Astrocyte of the hippocampus (primary cell): ENCODE results near the gene AKAP6.

Experiments used
- DNase-seq: peaks from one replicate; pipeline ENCODE4 v3.0.0; 2011; ENCODE audit warnings: low read depth, low spot score

AKAP6 gene

GRCh38 chr14:32530800-32531199 is 201.7 kb downstream of the AKAP6 start:
- no peak for DNase-seq

GRCh38 chr14:32531942-32532515 is 202.9 kb downstream of the AKAP6 start:
- DNase-seq, result no peak

- no peak for DNase-seq
These were observed 205.0 kb downstream of the AKAP6 start for GRCh38 chr14:32534145-32534544.

GRCh38 chr14:32536175-32536574 is 207.1 kb downstream of the AKAP6 start:
- no peak for DNase-seq

- DNase-seq, result no peak
These were observed 208.1 kb downstream of the AKAP6 start for GRCh38 chr14:32537166-32537565.

- no peak for DNase-seq
These were observed 213.4 kb downstream of the AKAP6 start for GRCh38 chr14:32542507-32542906.

GRCh38 chr14:32545095-32545494 is 216.0 kb downstream of the AKAP6 start:
- no peak for DNase-seq

GRCh38 chr14:32545506-32546210 is 216.6 kb downstream of the AKAP6 start:
- DNase-seq, result no peak

- no peak for DNase-seq
These were observed 217.1 kb downstream of the AKAP6 start for GRCh38 chr14:32546246-32546645.

GRCh38 chr14:32552766-32553165 is 223.7 kb downstream of the AKAP6 start:
- DNase-seq, result no peak

- DNase-seq, result no peak
These were observed 229.9 kb downstream of the AKAP6 start for GRCh38 chr14:32559048-32559447.

- DNase-seq, result peak; percentile 57
These were observed 230.5 kb downstream of the AKAP6 start for GRCh38 chr14:32559590-32559989.

- peak; percentile 88 for DNase-seq
These were observed 231.2 kb downstream of the AKAP6 start for GRCh38 chr14:32560209-32560857.

- DNase-seq, result peak; percentile 76
These were observed 232.4 kb downstream of the AKAP6 start for GRCh38 chr14:32561520-32561919.

- DNase-seq, result no peak
These were observed 235.5 kb downstream of the AKAP6 start for GRCh38 chr14:32564596-32564995.

- no peak for DNase-seq
These were observed 236.2 kb downstream of the AKAP6 start for GRCh38 chr14:32565256-32565655.

GRCh38 chr14:32567543-32568384 is 238.7 kb downstream of the AKAP6 start:
- DNase-seq, result peak; percentile 49

- DNase-seq, result no peak
These were observed 242.5 kb downstream of the AKAP6 start for GRCh38 chr14:32571551-32571950.

GRCh38 chr14:32571995-32572866 is 243.1 kb downstream of the AKAP6 start:
- DNase-seq, result no peak

GRCh38 chr14:32572867-32573150 is 243.7 kb downstream of the AKAP6 start:
- no peak for DNase-seq

- DNase-seq, result no peak
These were observed 245.2 kb downstream of the AKAP6 start for GRCh38 chr14:32574269-32574668.
